ENCODE data around the gene ROR2.

ROR2 gene

GRCh38 chr9:91690540-91691249, 259.3 kb downstream of the ROR2 start:
- Histone ChIP-seq H3K4me2 (ENCODE audit: insufficient read depth, low read length, poor library complexity, severe bottlenecking) (no peak overlapping the region), H3K4ac (ENCODE audit: low read length) (no peak overlapping the region), H3K27ac (replicated peaks; ENCODE audit: low read length) (no peak overlapping the region), H2AK5ac (ENCODE audit: low read depth, low read length) (no peak overlapping the region), H4K8ac (ENCODE audit: low read depth, low read length) (no peak overlapping the region), H3K79me1 (ENCODE audit: low read depth, low read length) (no peaks in the 10 kb centered on the region), H3K9me3 (replicated peaks in 1 of 2; ENCODE audit: control insufficient read depth in 2 of 2, insufficient read depth in 1 of 2, low read depth in 1 of 2, low read length in 2 of 2) (peaks cover 0 to 2% of the 10 kb centered on the region in 2 donors), H2AFZ (ENCODE audit: low read length) (no peak overlapping the region), H3K4me1 (ENCODE audit: control insufficient read depth in 2 of 2, insufficient read depth in 1 of 2, low read depth in 1 of 2, low read length in 2 of 2) (peaks cover 0 to 8% of the 10 kb centered on the region in 2 donors), H3K4me3 (ENCODE audit: low read length in 2 of 2) (no peak overlapping the region), H2BK12ac (ENCODE audit: low read length) (no peak overlapping the region), H2BK5ac (ENCODE audit: low read length) (peak overlapping the region; percentile 40), H3K36me3 (replicated peaks in 1 of 2; ENCODE audit: control insufficient read depth in 2 of 2, insufficient read depth in 2 of 2, low read length in 2 of 2) (no peaks in the 10 kb centered on the region), H3K27me3 (ENCODE audit: control insufficient read depth in 3 of 3, insufficient read depth in 3 of 3, low read depth in 1 of 3, low read length in 3 of 3) (peaks cover 0 to 2% (median 0%) of the 10 kb centered on the region in 3 experiments), H3K23ac (ENCODE audit: low read depth, low read length, poor library complexity) (no peak overlapping the region), H2BK120ac (ENCODE audit: low read depth, low read length) (no peak overlapping the region), H3K18ac (ENCODE audit: low read length) (peak overlapping the region; percentile 20), H3K14ac (ENCODE audit: low read length) (no peak overlapping the region), H2BK15ac (ENCODE audit: low read length) (no peak overlapping the region), H4K91ac (ENCODE audit: low read depth, low read length, poor library complexity) (no peak overlapping the region), H3K9ac (ENCODE audit: low read depth, low read length, poor library complexity) (no peak overlapping the region)
- no CpG with 5 or more reads among the region's 5 CpGs for WGBS, 2 donors (ENCODE audit: extremely low coverage in 2 of 2, insufficient read length in 2 of 2, insufficient replicate concordance in 1 of 2)
- DNase-seq (ENCODE audit: low spot score) = no peak

- Histone ChIP-seq H3K27ac (replicated peaks; ENCODE audit: low read length) (no peak overlapping the region), H2BK120ac (ENCODE audit: low read depth, low read length) (no peak overlapping the region), H2AK5ac (ENCODE audit: low read depth, low read length) (no peak overlapping the region)
Measured at GRCh38 chr9:91689006-91689405, 261.0 kb downstream of the ROR2 start.

DNA sequence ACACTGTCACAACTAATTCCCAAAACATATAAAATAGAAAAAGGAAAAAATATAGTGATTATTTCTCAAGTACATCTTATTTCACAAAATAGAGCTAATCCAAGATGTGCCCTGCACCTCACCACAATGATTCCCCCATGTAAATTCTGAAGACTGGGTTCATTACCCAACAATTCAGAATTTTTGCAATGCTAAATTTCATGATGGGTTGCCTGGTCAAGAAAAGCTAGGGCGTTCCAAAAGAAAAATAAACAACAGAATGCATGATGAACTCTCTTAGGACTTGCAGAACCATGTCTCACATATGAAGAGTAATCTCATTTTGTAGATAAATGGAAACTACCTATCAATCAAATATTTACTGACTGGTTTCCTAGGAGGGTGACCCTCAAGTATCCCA, 266.8 kb downstream of the ROR2 start:
- H3K27me3 ChIP-seq (ENCODE audit: control insufficient read depth in 3 of 3, insufficient read depth in 3 of 3, low read depth in 1 of 3, low read length in 3 of 3) = no peaks in the 10 kb centered on the region
- H3K9ac ChIP-seq (ENCODE audit: low read depth, low read length, poor library complexity) = no peak overlapping the region
- no peak overlapping the region for H3K4ac ChIP-seq (ENCODE audit: low read length)
- no peak overlapping the region for H4K91ac ChIP-seq (ENCODE audit: low read depth, low read length, poor library complexity)
- WGBS, 2 donors (ENCODE audit: extremely low coverage in 2 of 2, insufficient read length in 2 of 2, insufficient replicate concordance in 1 of 2) = no CpG with 5 or more reads among the region's 1 CpG
- H3K4me1 ChIP-seq (ENCODE audit: control insufficient read depth in 2 of 2, insufficient read depth in 1 of 2, low read depth in 1 of 2, low read length in 2 of 2) = no peaks in the 10 kb centered on the region
- no peak overlapping the region for H2BK120ac ChIP-seq (ENCODE audit: low read depth, low read length)
- no peak overlapping the region for H3K18ac ChIP-seq (ENCODE audit: low read length)
- H3K4me3 ChIP-seq (ENCODE audit: low read length in 2 of 2) = no peak overlapping the region
- no peak overlapping the region for H2AK5ac ChIP-seq (ENCODE audit: low read depth, low read length)
- no peak overlapping the region for H3K14ac ChIP-seq (ENCODE audit: low read length)
- no peak overlapping the region for H3K23ac ChIP-seq (ENCODE audit: low read depth, low read length, poor library complexity)
- H2BK12ac ChIP-seq (ENCODE audit: low read length) = no peak overlapping the region
- no peaks in the 10 kb centered on the region for H3K79me1 ChIP-seq (ENCODE audit: low read depth, low read length)
- H3K27ac ChIP-seq (replicated peaks; ENCODE audit: low read length) = no peak overlapping the region
- H3K36me3 ChIP-seq (replicated peaks in 1 of 2; ENCODE audit: control insufficient read depth in 2 of 2, insufficient read depth in 2 of 2, low read length in 2 of 2) = no peaks in the 10 kb centered on the region
- no peak overlapping the region for H4K8ac ChIP-seq (ENCODE audit: low read depth, low read length)
- no peaks in the 10 kb centered on the region for H3K9me3 ChIP-seq (replicated peaks in 1 of 2; ENCODE audit: control insufficient read depth in 2 of 2, insufficient read depth in 1 of 2, low read depth in 1 of 2, low read length in 2 of 2)
- H2AFZ ChIP-seq (ENCODE audit: low read length) = no peak overlapping the region
- H2BK5ac ChIP-seq (ENCODE audit: low read length) = no peak overlapping the region
- DNase-seq (ENCODE audit: low spot score) = no peak
- no peak overlapping the region for H2BK15ac ChIP-seq (ENCODE audit: low read length)
- H3K4me2 ChIP-seq (ENCODE audit: insufficient read depth, low read length, poor library complexity, severe bottlenecking) = no peak overlapping the region

More at GRCh38 chr9:91689006-91689405, 261.0 kb downstream of the ROR2 start:
- Histone ChIP-seq H2BK12ac (ENCODE audit: low read length) (no peak overlapping the region), H3K4me1 (ENCODE audit: control insufficient read depth in 2 of 2, insufficient read depth in 1 of 2, low read depth in 1 of 2, low read length in 2 of 2) (peaks cover 0 to 8% of the 10 kb centered on the region in 2 donors), H3K18ac (ENCODE audit: low read length) (no peak overlapping the region), H3K4me2 (ENCODE audit: insufficient read depth, low read length, poor library complexity, severe bottlenecking) (no peak overlapping the region), H4K8ac (ENCODE audit: low read depth, low read length) (no peak overlapping the region), H2BK5ac (ENCODE audit: low read length) (no peak overlapping the region), H3K14ac (ENCODE audit: low read length) (no peak overlapping the region), H3K23ac (ENCODE audit: low read depth, low read length, poor library complexity) (no peak overlapping the region), H3K36me3 (replicated peaks in 1 of 2; ENCODE audit: control insufficient read depth in 2 of 2, insufficient read depth in 2 of 2, low read length in 2 of 2) (no peaks in the 10 kb centered on the region), H3K79me1 (ENCODE audit: low read depth, low read length) (no peaks in the 10 kb centered on the region), H3K4ac (ENCODE audit: low read length) (no peak overlapping the region), H3K9me3 (replicated peaks in 1 of 2; ENCODE audit: control insufficient read depth in 2 of 2, insufficient read depth in 1 of 2, low read depth in 1 of 2, low read length in 2 of 2) (no peaks in the 10 kb centered on the region), H4K91ac (ENCODE audit: low read depth, low read length, poor library complexity) (no peak overlapping the region), H3K27me3 (ENCODE audit: control insufficient read depth in 3 of 3, insufficient read depth in 3 of 3, low read depth in 1 of 3, low read length in 3 of 3) (peaks cover 0 to 2% (median 0%) of the 10 kb centered on the region in 3 experiments), H3K9ac (ENCODE audit: low read depth, low read length, poor library complexity) (no peak overlapping the region), H3K4me3 (ENCODE audit: low read length in 2 of 2) (no peak overlapping the region), H2AFZ (ENCODE audit: low read length) (no peak overlapping the region), H2BK15ac (ENCODE audit: low read length) (no peak overlapping the region)
- WGBS, 2 donors (ENCODE audit: extremely low coverage in 2 of 2, insufficient read length in 2 of 2, insufficient replicate concordance in 1 of 2) = no CpG with 5 or more reads among the region's 4 CpGs
- DNase-seq (ENCODE audit: low spot score) = no peak

- H3K9me3 ChIP-seq (replicated peaks in 1 of 2; ENCODE audit: control insufficient read depth in 2 of 2, insufficient read depth in 1 of 2, low read depth in 1 of 2, low read length in 2 of 2) = no peaks in the 10 kb centered on the region
- H3K4ac ChIP-seq (ENCODE audit: low read length) = no peak overlapping the region
- no peak overlapping the region for H2BK120ac ChIP-seq (ENCODE audit: low read depth, low read length)
- H3K23ac ChIP-seq (ENCODE audit: low read depth, low read length, poor library complexity) = no peak overlapping the region
- peaks cover 0 to 2% of the 10 kb centered on the region in 2 donors for H3K4me1 ChIP-seq (ENCODE audit: control insufficient read depth in 2 of 2, insufficient read depth in 1 of 2, low read depth in 1 of 2, low read length in 2 of 2)
- no peak overlapping the region for H2AK5ac ChIP-seq (ENCODE audit: low read depth, low read length)
- H3K27ac ChIP-seq (replicated peaks; ENCODE audit: low read length) = no peak overlapping the region
- H3K18ac ChIP-seq (ENCODE audit: low read length) = no peak overlapping the region
- DNase-seq (ENCODE audit: low spot score) = no peak
- no peaks in the 10 kb centered on the region for H3K36me3 ChIP-seq (replicated peaks in 1 of 2; ENCODE audit: control insufficient read depth in 2 of 2, insufficient read depth in 2 of 2, low read length in 2 of 2)
- no peaks in the 10 kb centered on the region for H3K27me3 ChIP-seq (ENCODE audit: control insufficient read depth in 3 of 3, insufficient read depth in 3 of 3, low read depth in 1 of 3, low read length in 3 of 3)
- no peak overlapping the region for H2BK15ac ChIP-seq (ENCODE audit: low read length)
- no CpG with 5 or more reads among the region's 6 CpGs for WGBS, 2 donors (ENCODE audit: extremely low coverage in 2 of 2, insufficient read length in 2 of 2, insufficient replicate concordance in 1 of 2)
- H3K79me1 ChIP-seq (ENCODE audit: low read depth, low read length) = no peaks in the 10 kb centered on the region
- no peak overlapping the region for H2BK5ac ChIP-seq (ENCODE audit: low read length)
- no peak overlapping the region for H3K4me3 ChIP-seq (ENCODE audit: low read length in 2 of 2)
- H4K8ac ChIP-seq (ENCODE audit: low read depth, low read length) = no peak overlapping the region
- no peak overlapping the region for H2AFZ ChIP-seq (ENCODE audit: low read length)
- no peak overlapping the region for H3K4me2 ChIP-seq (ENCODE audit: insufficient read depth, low read length, poor library complexity, severe bottlenecking)
- no peak overlapping the region for H2BK12ac ChIP-seq (ENCODE audit: low read length)
- H4K91ac ChIP-seq (ENCODE audit: low read depth, low read length, poor library complexity) = no peak overlapping the region
- no peak overlapping the region for H3K9ac ChIP-seq (ENCODE audit: low read depth, low read length, poor library complexity)
- H3K14ac ChIP-seq (ENCODE audit: low read length) = no peak overlapping the region
Measured at GRCh38 chr9:91682806-91683205, 267.2 kb downstream of the ROR2 start.
